Mesenchymal stem cell (in vitro differentiated cells and primary cell): ENCODE results near the gene TEP1.

ENCODE experiments used
- DNase-seq: peaks from one replicate; pipeline ENCODE4 v3.0.0-alpha.2; 2013
- H2AFZ ChIP-seq: one replicate; pipeline ENCODE4 v1.6.1; 2013; ENCODE audit warnings: low read depth, mild to moderate bottlenecking, control low read depth, inconsistent platforms, low read length, moderate library complexity
- H2AK5ac ChIP-seq: 2 replicates; pipeline ENCODE4 v1.6.1; 2013; ENCODE audit warnings: low read length, moderate library complexity, mild to moderate bottlenecking, inconsistent platforms; ENCODE audit not compliant: severe bottlenecking
- H2BK120ac ChIP-seq: one replicate; pipeline ENCODE4 v1.6.1; 2013; ENCODE audit warnings: low read depth, mild to moderate bottlenecking, inconsistent platforms, low read length, moderate library complexity
- H2BK12ac ChIP-seq, 2 experiments: one replicate each; pipeline ENCODE4 v1.6.1; 2013; ENCODE audit warnings: inconsistent platforms in 2 of 2, low read length in 2 of 2, mild to moderate bottlenecking in 2 of 2, moderate library complexity in 2 of 2, control low read depth in 1 of 2
- H2BK15ac ChIP-seq: one replicate; pipeline ENCODE4 v1.6.1; 2013; ENCODE audit warnings: mild to moderate bottlenecking, low read depth, inconsistent platforms; ENCODE audit not compliant: poor library complexity, severe bottlenecking
- H2BK5ac ChIP-seq: 2 replicates; pipeline ENCODE4 v1.6.1; 2013; ENCODE audit warnings: low read depth, mild to moderate bottlenecking, low read length, control low read depth, inconsistent platforms; ENCODE audit not compliant: poor library complexity, severe bottlenecking
- H3K14ac ChIP-seq, 2 experiments: one replicate each; pipeline ENCODE4 v1.6.1; 2013; ENCODE audit warnings: inconsistent platforms in 2 of 2, low read length in 2 of 2, control low read depth in 1 of 2, mild to moderate bottlenecking in 1 of 2, moderate library complexity in 1 of 2
- H3K18ac ChIP-seq, 2 experiments: one replicate each; pipeline ENCODE4 v1.6.1; 2013; ENCODE audit warnings: inconsistent platforms in 2 of 2, low read length in 2 of 2, control low read depth in 1 of 2, low read depth in 1 of 2, mild to moderate bottlenecking in 1 of 2
- H3K23ac ChIP-seq, 2 experiments: one replicate each; pipeline ENCODE4 v1.6.1; 2013; ENCODE audit warnings: inconsistent platforms in 2 of 2, low read length in 2 of 2, mild to moderate bottlenecking in 2 of 2, moderate library complexity in 2 of 2, control low read depth in 1 of 2
- H3K27ac ChIP-seq: 2 replicates; pipeline ENCODE4 v1.5.1; 2013; ENCODE audit warnings: mild to moderate bottlenecking, moderate library complexity, low read length, control low read depth, inconsistent platforms; ENCODE audit not compliant: poor library complexity, severe bottlenecking
- H3K27me3 ChIP-seq, 2 experiments: 2 replicates each; pipeline versions ENCODE4 v1.6.1 to v1.7.0; 2013; ENCODE audit warnings: low read length in 2 of 2, mild to moderate bottlenecking in 2 of 2, moderate library complexity in 2 of 2, control low read depth in 1 of 2, inconsistent platforms in 1 of 2; ENCODE audit not compliant: control insufficient read depth in 1 of 2, insufficient read depth in 1 of 2
- H3K36me3 ChIP-seq, 2 experiments: 2 replicates each; pipeline versions ENCODE4 v1.6.1 to v1.7.0; 2013; ENCODE audit warnings: low read length in 2 of 2, control low read depth in 1 of 2, inconsistent platforms in 1 of 2, low read depth in 1 of 2, mild to moderate bottlenecking in 1 of 2; ENCODE audit not compliant: insufficient read depth in 2 of 2, control insufficient read depth in 1 of 2
- H3K4ac ChIP-seq, 2 experiments: one replicate each; pipeline ENCODE4 v1.6.1; 2013; ENCODE audit warnings: inconsistent platforms in 2 of 2, low read length in 2 of 2, mild to moderate bottlenecking in 2 of 2, moderate library complexity in 2 of 2, control low read depth in 1 of 2, low read depth in 1 of 2
- H3K4me1 ChIP-seq: 2 replicates; pipeline ENCODE4 v1.6.1; 2013; ENCODE audit warnings: low read depth, low read length, control low read depth; ENCODE audit not compliant: control insufficient read depth, insufficient read depth
- H3K4me2 ChIP-seq: 2 replicates; pipeline ENCODE4 v1.6.1; 2013; ENCODE audit warnings: low read length, mild to moderate bottlenecking, inconsistent platforms; ENCODE audit not compliant: poor library complexity, severe bottlenecking
- H3K4me3 ChIP-seq, 2 experiments: 2 replicates each; pipeline versions ENCODE4 v1.5.1 to v1.7.0; 2013; ENCODE audit warnings: low read length in 2 of 2, mild to moderate bottlenecking in 2 of 2, control low read depth in 1 of 2, low read depth in 1 of 2; ENCODE audit not compliant: insufficient read depth in 1 of 2
- H3K79me1 ChIP-seq: replicated peaks from 2 replicates; pipeline ENCODE4 v1.6.1; 2013; ENCODE audit warnings: mild to moderate bottlenecking, control low read depth, low read length, inconsistent platforms; ENCODE audit not compliant: poor library complexity, severe bottlenecking
- H3K9ac ChIP-seq: 2 replicates; pipeline ENCODE4 v1.7.0; 2013; ENCODE audit warnings: mild to moderate bottlenecking, low read length, moderate library complexity
- H3K9me3 ChIP-seq: 2 replicates; pipeline ENCODE4 v1.7.0; 2013; ENCODE audit warnings: mild to moderate bottlenecking, low read length; ENCODE audit not compliant: control insufficient read depth
- H4K8ac ChIP-seq: one replicate; pipeline ENCODE4 v1.6.1; 2013; ENCODE audit warnings: inconsistent platforms, mild to moderate bottlenecking, low read length, moderate library complexity
- H4K91ac ChIP-seq: one replicate; pipeline ENCODE4 v1.6.1; 2013; ENCODE audit warnings: mild to moderate bottlenecking, low read length, inconsistent platforms
- WGBS: methylation state at CpG from one replicate; pipeline ENCODE4 v1.1.7; 2013; ENCODE audit warnings: mixed read lengths; 5-methylcytosine and 5-hydroxymethylcytosine counted together

Gene TEP1

GRCh38 chr14:20418501-20418909, 5.2 kb upstream of the TEP1 start:
- Histone ChIP-seq H4K8ac (no peak overlapping the region), H2BK12ac (no peak overlapping the region), H3K79me1 (no peaks in the 10 kb centered on the region), H3K9ac (no peak overlapping the region), H2BK120ac (no peak overlapping the region), H2AK5ac (no peak overlapping the region), H3K18ac (no peak overlapping the region), H3K9me3 (no peaks in the 10 kb centered on the region), H2BK5ac (no peak overlapping the region), H4K91ac (no peak overlapping the region), H2AFZ (no peak overlapping the region), H3K4me2 (no peak overlapping the region), H2BK15ac (no peak overlapping the region), H3K27ac (no peak overlapping the region), H3K4me1 (no peaks in the 10 kb centered on the region), H3K23ac (no peak overlapping the region), H3K4me3 (no peak overlapping the region), H3K4ac (no peak overlapping the region), H3K27me3 (no peaks in the 10 kb centered on the region), H3K36me3 (no peaks in the 10 kb centered on the region), H3K14ac (no peak overlapping the region)
- no peak for DNase-seq
- 87% methylated on average over 2 of the region's 2 CpGs for whole genome bisulfite sequencing

- H2AFZ ChIP-seq, result no peak overlapping the region
Measured at GRCh38 chr14:20417250-20418186, 4.2 kb upstream of the TEP1 start.

GRCh38 chr14:20416223-20416622, 2.9 kb upstream of the TEP1 start:
- no peak for DNase-seq
- no peaks in the 10 kb centered on the region for H3K4me1 ChIP-seq

More at GRCh38 chr14:20417250-20418186, 4.2 kb upstream of the TEP1 start:
- Histone ChIP-seq H3K4me1 (no peaks in the 10 kb centered on the region), H3K9ac (no peak overlapping the region), H2BK15ac (no peak overlapping the region), H3K18ac (no peak overlapping the region), H3K79me1 (no peaks in the 10 kb centered on the region), H3K27ac (no peak overlapping the region), H2AK5ac (no peak overlapping the region), H4K8ac (no peak overlapping the region), H3K23ac (no peak overlapping the region), H3K14ac (no peak overlapping the region), H2BK12ac (no peak overlapping the region), H3K4me2 (no peak overlapping the region), H3K4me3 (no peak overlapping the region), H3K27me3 (no peaks in the 10 kb centered on the region), H3K9me3 (no peaks in the 10 kb centered on the region), H4K91ac (no peak overlapping the region), H2BK5ac (no peak overlapping the region), H3K4ac (no peak overlapping the region), H2BK120ac (no peak overlapping the region), H3K36me3 (no peaks in the 10 kb centered on the region)
- DNase-seq, result no peak
- WGBS, result 81% methylated on average over 7 of the region's 7 CpGs

GRCh38 chr14:20415782-20416206, 2.5 kb upstream of the TEP1 start:
- Histone ChIP-seq H2AFZ (no peak overlapping the region), H2BK120ac (no peak overlapping the region), H2BK5ac (no peak overlapping the region), H3K9ac (peak overlapping the region; percentile 24), H4K91ac (no peak overlapping the region), H3K27me3 (no peaks in the 10 kb centered on the region), H3K4me1 (no peaks in the 10 kb centered on the region), H3K14ac (no peak overlapping the region), H2BK12ac (no peak overlapping the region), H3K23ac (no peak overlapping the region), H3K36me3 (no peaks in the 10 kb centered on the region), H3K4me2 (no peak overlapping the region), H3K4ac (no peak overlapping the region), H3K27ac (no peak overlapping the region), H3K18ac (no peak overlapping the region), H3K79me1 (peaks cover 3% of the 10 kb centered on the region), H2AK5ac (no peak overlapping the region), H4K8ac (no peak overlapping the region), H3K4me3 (no peak overlapping the region), H3K9me3 (no peaks in the 10 kb centered on the region), H2BK15ac (no peak overlapping the region)
- peak; percentile 68 for DNase-seq
- WGBS, result 33% methylated on average over 1 of the region's 3 CpGs

More at GRCh38 chr14:20416223-20416622, 2.9 kb upstream of the TEP1 start:
- Histone ChIP-seq H3K4me3 (no peak overlapping the region), H3K14ac (no peak overlapping the region), H2AK5ac (no peak overlapping the region), H3K27ac (no peak overlapping the region), H4K91ac (no peak overlapping the region), H2AFZ (no peak overlapping the region), H2BK5ac (no peak overlapping the region), H3K4ac (no peak overlapping the region), H3K18ac (no peak overlapping the region), H2BK15ac (no peak overlapping the region), H2BK12ac (no peak overlapping the region), H3K27me3 (no peaks in the 10 kb centered on the region), H3K79me1 (peaks cover 2% of the 10 kb centered on the region), H2BK120ac (no peak overlapping the region), H3K9ac (peak overlapping the region; percentile 24), H4K8ac (no peak overlapping the region), H3K4me2 (no peak overlapping the region), H3K36me3 (no peaks in the 10 kb centered on the region), H3K9me3 (no peaks in the 10 kb centered on the region), H3K23ac (no peak overlapping the region)
- WGBS, result 90% methylated on average over 1 of the region's 2 CpGs
